D341Med (cell line): Measurements from ENCODE around the gene DSG4.
"Not testable (repeated sequence)": the region's sequence is repeated elsewhere in the genome, so short reads cannot be mapped to it uniquely, and the experiment has no call there.

Experiments used
- DNase-seq: peaks from one replicate; pipeline ENCODE4 v3.0.0; 2012; ENCODE audit warnings: low spot score

DSG4 gene

DNA sequence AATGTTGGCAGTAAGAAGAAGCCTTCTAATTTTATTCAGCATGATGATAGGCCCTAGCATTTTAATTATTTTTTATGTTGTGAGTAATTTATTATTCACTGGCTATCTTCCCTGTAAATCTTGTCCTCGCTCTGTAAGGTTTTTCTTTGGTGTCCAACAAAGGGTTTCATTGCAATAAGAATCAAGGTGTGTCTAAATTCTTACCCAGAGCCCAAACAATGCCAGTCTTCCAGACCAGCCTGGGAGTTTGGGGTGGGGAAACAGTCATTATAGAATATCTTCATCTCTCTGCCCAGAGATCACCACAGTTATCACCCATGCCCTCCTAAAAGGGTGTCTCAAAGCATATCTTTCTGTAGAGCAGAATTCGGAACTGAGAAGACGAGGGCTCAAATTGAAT, at the start of gene DSG4:
DSG4 (plus strand) TSS at position 301 of the 400 bp plus-strand sequence. CDS start 135 bp downstream, outside the sequence.
- DNase-seq: no peak

GRCh38 chr18:31329787-31330438, 46.7 kb upstream of the DSG4 start:
- no peak for DNase-seq

- no peak for DNase-seq
These were observed 33.1 kb upstream of the DSG4 start for GRCh38 chr18:31343454-31343853.

- not testable (repeated sequence) for DNase-seq
These were observed 23.2 kb upstream of the DSG4 start for GRCh38 chr18:31353336-31353735.

DNA sequence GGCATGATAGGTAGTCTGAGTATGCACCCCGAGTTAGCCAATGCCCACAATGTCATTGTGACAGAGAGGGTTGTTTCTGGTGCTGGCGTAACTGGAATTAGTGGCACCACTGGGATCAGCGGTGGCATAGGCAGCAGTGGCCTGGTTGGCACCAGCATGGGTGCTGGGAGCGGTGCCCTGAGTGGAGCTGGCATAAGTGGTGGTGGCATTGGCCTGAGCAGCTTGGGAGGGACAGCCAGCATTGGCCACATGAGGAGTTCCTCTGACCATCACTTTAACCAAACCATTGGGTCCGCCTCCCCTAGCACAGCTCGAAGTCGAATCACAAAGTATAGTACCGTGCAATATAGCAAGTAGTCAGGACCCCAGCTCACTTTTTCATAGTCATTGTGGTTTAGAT, 21.6 kb upstream of the DSG4 start:
- DNase-seq: no peak

DNA sequence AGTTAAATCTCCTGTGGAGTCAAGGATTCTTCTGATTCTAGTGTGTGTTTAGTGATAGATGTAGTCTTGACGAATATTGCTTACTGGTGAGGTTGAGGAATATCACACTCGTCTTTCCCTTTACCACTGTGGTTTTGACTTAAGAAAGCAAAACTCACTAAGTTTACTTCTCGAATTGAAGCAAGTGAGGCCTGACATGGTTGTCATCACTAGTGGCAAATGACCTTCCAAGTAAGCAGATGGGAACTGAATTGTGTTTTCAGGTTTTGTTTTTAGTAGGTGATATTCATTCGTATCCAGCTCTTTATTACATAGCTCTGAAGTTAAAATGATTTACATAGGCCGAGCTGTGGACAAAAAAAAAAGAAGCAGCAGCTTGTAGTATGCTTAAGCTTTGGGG, 20.6 kb upstream of the DSG4 start:
- no peak for DNase-seq

- DNase-seq: no peak
These were observed 12.4 kb upstream of the DSG4 start for GRCh38 chr18:31364190-31364589.

DNA sequence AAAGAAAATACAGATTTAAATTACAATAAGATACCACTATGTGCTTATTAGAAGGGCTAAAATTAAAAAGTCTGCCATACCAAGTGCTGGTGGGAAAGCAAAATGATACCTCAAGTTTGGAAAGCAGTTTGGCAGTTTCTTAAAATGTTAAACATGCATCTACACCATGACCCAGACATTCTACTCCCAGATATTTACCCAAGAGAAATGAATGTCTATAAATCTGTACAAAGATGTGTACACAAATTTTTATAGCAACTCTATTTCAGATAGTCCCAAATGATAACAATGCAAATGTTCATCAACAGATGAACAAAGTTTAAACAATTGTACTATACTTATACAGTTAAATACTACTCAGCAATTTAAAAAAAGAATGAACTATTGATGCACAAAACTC, 7.1 kb upstream of the DSG4 start:
- no peak for DNase-seq

DNA sequence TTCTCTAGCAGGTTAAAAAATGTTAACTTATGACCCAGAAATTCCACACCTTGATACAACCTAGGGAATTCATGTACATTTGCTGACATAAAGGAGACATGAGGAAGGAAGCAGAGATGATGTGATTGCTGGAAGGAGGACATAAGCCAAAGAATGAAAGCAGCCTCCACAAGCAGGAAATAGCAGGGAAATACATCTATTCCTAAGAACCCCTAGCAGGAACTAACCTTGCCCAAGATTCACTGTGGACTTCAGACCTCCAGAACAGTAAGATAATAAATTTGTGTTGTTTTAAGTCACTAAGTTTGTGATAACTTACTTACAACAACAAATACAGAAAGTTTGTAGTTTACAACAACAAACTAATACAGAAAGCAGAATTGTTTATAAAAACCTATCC, 4.6 kb upstream of the DSG4 start:
- no peak for DNase-seq

DNA sequence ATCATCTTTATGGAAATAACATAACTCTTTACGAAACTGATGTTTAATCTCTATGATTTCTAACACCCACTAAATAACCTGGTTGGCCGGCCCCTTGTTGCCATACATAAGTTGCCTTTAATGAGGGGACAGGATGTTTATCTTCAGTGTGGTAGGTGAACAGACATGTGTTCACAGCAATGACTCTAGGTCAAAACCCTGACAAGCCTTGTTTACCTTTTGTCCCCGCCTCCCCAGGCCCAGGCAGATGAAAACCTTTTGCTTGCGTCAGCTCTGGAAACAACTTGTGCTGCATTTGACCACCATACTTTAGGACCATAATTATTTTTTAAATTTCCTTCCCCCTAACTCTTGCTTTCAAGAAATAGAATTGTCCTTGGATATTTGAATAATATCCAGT, 2.9 kb upstream of the DSG4 start:
- DNase-seq: no peak

DNA sequence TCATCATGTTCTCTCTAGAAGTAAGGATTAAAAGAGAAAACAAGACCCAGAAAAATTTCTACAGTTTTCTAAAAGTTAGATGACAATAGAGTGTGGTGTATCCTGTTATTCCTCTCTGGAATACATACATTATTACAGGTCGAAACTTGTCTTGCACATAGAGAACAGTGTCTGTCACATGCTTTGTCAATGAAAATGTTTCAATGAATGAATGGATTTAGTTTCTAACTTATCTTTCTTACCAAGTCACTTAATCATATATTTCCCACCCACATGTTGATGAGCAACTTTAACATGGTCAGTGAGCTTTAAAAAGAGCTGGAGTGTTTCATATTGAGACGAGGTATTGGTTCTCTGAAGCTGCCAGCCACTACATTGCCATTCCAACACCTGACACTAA, 4.3 kb downstream of the DSG4 start:
- DNase-seq: no peak

- no peak for DNase-seq
These were observed 5.5 kb downstream of the DSG4 start for GRCh38 chr18:31382107-31382506.

DNA sequence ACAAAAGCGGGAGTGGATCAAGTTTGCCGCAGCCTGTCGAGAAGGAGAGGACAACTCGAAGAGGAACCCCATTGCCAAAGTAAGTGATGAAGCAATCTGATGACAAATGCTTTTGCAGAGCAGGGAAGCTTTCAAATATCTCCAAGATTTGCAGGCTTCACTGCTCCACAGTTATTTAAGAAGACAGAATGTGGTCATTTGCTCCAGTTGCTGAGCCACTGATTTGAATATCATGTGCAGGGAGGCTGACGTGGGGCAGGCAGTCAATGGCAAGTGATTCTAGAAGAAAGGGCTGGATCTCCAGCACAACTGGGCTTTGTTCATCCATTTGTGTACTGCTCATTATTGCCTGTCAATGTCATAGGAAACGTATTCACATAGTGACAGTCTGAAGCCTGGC, 10.2 kb downstream of the DSG4 start:
- DNase-seq: no peak

- no peak for DNase-seq
These were observed 16.7 kb downstream of the DSG4 start for GRCh38 chr18:31393286-31393685.

DNA sequence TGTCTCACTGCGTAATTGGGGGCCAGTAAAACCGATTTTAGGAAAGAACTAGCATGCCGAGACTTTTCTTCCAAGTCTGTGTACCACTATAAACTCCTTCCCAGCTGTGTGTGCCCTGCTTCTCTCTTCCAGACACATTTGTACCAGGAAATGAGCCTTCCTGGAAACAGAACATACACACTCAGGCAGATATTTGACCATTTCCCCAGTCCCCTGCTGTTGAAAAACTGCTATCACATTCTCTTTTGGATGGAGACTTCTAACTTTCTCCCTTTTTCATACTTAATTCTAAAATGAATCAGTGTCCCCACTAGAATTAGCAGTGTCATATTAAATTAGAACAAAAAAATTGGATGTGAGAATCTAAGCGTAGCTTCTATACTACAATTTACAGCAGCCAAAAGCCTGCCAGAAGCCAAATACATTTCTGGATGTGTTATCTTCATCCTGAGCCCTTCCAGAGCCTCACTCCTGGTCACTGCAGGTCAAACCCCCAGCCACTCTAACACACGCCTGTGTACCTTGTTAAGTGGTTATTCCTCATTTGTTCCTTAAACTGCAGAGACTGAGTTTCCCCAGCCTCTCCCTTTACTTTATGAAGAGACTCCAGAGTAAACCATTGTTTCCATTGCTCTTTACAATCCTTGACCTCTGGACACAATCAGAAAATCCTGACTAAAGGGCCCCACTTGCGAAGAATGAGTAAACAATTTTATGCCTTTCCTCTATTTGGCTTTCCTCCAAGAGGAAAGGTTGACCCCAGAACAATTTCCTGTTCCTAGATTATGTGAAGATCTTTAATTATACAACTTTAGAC, 20.4 kb downstream of the DSG4 start:
- DNase-seq: no peak

DNA sequence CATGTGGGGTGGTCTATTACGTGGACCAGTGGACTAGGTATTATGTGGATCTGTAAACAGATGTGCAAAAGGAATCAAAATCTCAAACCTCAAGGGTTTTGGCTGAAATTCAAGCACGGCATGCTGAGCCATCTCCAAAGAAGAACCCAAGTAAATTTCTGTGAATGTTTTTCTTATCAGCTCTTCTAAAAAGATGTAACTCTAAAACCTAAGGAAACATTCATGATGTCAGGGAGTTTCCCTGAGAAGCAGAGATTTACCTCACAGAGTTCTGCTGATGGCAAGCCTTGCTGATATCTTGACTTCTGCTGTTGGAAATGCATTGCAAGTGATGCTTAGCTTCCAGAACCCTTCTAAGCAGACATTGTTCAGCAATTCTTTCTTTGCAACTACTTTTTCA, 21.6 kb downstream of the DSG4 start:
- no peak for DNase-seq

DNA sequence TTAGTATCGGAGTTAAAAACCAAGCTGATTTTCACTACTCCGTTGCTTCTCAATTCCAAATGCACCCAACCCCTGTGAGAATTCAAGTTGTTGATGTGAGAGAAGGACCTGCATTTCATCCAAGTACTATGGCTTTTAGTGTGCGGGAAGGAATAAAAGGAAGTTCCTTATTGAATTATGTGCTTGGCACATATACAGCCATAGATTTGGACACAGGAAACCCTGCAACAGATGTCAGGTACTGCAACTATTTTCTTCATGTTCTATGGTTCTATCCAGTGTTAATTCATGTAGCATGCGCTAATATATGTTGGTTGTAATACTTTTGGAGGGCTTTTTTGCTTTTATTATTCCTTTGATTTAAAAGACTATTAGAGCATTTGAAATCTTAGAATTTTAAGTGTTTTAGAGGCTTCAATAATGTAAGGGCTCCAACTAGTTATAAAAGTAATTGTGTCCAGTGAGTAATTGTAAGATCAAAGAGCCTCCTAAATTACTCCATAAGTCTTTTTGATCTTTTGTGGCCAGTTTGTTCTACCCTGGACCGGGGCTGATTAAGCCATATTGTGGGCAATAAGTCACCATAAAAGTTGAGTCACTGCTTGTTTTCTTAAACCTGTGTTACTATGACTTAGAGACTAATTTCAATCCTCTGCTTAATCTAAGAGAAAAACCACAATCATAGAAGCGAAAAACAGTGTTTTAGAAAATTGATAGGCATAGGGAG, 22.9 kb downstream of the DSG4 start:
- DNase-seq: no peak

- DNase-seq: no peak
These were observed 24.8 kb downstream of the DSG4 start for GRCh38 chr18:31401156-31402025.

DNA sequence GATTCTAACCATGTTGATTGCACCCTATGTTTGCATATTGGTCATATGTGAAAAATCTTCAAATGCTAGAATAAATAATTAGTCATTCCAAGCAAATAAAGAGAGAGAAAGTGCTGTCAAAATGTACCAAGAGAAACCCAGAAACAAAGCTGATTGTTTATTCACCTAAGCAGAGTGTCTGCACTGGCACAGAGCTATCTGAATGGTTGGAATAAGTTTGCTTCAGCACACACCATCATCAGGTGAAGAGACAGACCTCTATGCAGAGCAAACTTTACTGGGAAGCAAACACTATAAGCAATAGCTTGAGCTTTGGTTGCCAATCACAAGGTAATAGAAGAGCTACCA, 25.4 kb downstream of the DSG4 start:
- no peak for DNase-seq

DNA sequence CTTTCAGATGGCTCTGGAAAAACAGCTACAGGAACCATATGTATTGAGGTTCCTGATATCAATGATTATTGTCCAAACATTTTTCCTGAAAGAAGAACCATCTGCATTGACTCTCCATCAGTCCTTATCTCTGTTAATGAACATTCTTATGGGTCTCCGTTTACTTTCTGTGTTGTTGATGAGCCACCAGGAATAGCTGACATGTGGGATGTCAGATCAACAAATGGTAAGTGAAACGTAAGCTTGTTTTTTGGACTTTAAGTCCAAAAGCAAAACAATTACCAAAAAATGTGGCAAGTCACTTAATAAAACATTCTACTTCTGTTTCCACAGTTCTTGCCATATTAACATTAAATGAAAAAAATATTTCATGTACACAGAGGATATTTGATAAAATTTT, 26.8 kb downstream of the DSG4 start:
- DNase-seq: no peak

GRCh38 chr18:31407649-31408048, 31.1 kb downstream of the DSG4 start:
- DNase-seq: no peak

DNA sequence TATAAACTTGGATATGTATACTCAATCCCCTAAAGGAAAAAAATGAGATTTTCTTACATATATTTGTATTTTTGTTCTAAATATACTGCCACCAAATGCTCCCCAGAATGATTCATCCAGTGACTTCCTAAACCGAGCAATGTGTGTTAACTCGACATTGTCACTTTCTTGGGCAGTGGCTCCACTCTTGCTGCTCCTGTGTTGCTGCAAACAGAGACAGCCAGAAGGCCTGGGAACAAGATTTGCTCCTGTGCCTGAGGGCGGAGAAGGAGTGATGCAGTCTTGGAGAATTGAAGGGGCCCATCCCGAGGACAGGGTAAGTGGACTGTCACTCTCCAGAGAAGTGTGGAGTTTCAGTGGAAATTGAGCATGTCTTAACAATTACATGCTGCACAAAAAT, 32.7 kb downstream of the DSG4 start:
- no peak for DNase-seq
